ENCODE measurements around the gene PANX2. TPM values are rescaled to one million over a fixed set of nuclear protein-coding genes. Genes with fewer than 3 reads are reported as not detected.
A peak's percentile ranks its signal among the peaks of the same experiment; 100 is the strongest.

Gene PANX2
- total RNA-seq, 1 donor: under 0.01 TPM

DNA sequence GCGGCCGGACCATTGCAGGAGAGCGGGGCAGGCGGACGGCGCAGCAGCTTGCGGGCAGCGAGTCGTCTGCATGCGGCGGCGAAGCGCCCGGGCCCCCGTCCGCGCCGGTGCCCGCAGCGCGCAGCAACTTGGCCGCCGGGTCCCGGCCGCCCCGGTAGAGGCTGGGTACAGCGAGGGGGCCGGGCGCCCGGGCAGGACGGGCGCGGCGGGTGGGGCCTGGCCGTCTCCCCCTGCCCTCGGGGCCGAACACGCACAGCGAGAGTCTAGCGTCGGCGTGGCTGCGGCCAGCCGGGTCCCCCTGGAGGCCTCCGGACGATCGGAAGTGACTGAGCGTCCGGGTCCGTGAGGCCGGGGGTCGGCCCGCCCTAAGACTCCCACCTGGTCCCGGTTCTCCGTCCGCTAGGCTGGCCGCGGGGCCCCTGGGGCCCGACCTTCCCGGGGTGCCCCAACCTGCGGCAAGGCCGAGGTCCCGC is 14.4 kb downstream of the PANX2 start:
- TF ChIP-seq CTCF (IDR thresholded peaks at IDR 0.05; ENCODE audit: extremely low read depth, low read depth, low read length): no peak
- no peak for DNase-seq (ENCODE audit: insufficient read length, low spot score, missing footprints)
- Histone ChIP-seq H3K4me2 (ENCODE audit: insufficient read depth, low read length) (peak overlapping the region; percentile 92), H3K27ac (ENCODE audit: low read depth, low read length) (peak overlapping the region; percentile 50), H2AFZ (ENCODE audit: low read length) (peak overlapping the region; percentile 93), H3K4me1 (ENCODE audit: insufficient read depth, low read length) (peaks cover 5% of the 10 kb centered on the region), H3K36me3 (ENCODE audit: insufficient read depth, low read length) (peaks cover 6% of the 10 kb centered on the region), H3K9me3 (ENCODE audit: low read depth, low read length) (no peaks in the 10 kb centered on the region), H3K27me3 (ENCODE audit: insufficient read depth, low read length) (no peaks in the 10 kb centered on the region), H3K4me3 (ENCODE audit: insufficient read depth, low read length) (peak overlapping the region; percentile 77), H4K20me1 (ENCODE audit: insufficient read depth, low read length) (peaks cover 16% of the 10 kb centered on the region), H3K79me2 (ENCODE audit: insufficient read depth, low read length) (peaks cover 32% of the 10 kb centered on the region)

GRCh38 chr22:50185375-50186087 is 15.0 kb downstream of the PANX2 start, which contains the start of gene TRABD:
Gene TRABD (plus strand): TSS chr22:50185913. CDS start chr22:50193061, 7,148 bp downstream.
- H3K27ac ChIP-seq (ENCODE audit: low read depth, low read length): peak within 1 kb of the TSS; percentile 50
- TF ChIP-seq CTCF (IDR thresholded peaks at IDR 0.05; ENCODE audit: extremely low read depth, low read depth, low read length): no peak
- H3K79me2 ChIP-seq (ENCODE audit: insufficient read depth, low read length): peaks cover 38% of the 10 kb centered on the region
- H3K9me3 ChIP-seq (ENCODE audit: low read depth, low read length): no peaks in the 10 kb centered on the region
- H3K36me3 ChIP-seq (ENCODE audit: insufficient read depth, low read length): peaks cover 6% of the 10 kb centered on the region
- H3K4me2 ChIP-seq (ENCODE audit: insufficient read depth, low read length): peak within 1 kb of the TSS; percentile 92
- peaks cover 11% of the 10 kb centered on the region for H3K4me1 ChIP-seq (ENCODE audit: insufficient read depth, low read length)
- peak within 1 kb of the TSS; percentile 78 for H3K4me3 ChIP-seq (ENCODE audit: insufficient read depth, low read length)
- no peaks in the 10 kb centered on the region for H3K27me3 ChIP-seq (ENCODE audit: insufficient read depth, low read length)
- H4K20me1 ChIP-seq (ENCODE audit: insufficient read depth, low read length): peaks cover 16% of the 10 kb centered on the region
- peak; percentile 100 for DNase-seq (ENCODE audit: insufficient read length, low spot score, missing footprints)
- peak within 1 kb of the TSS; percentile 93 for H2AFZ ChIP-seq (ENCODE audit: low read length)

GRCh38 chr22:50186181-50186714 is 15.7 kb downstream of the PANX2 start:
- Histone ChIP-seq H3K36me3 (ENCODE audit: insufficient read depth, low read length) (peaks cover 6% of the 10 kb centered on the region), H4K20me1 (ENCODE audit: insufficient read depth, low read length) (peaks cover 17% of the 10 kb centered on the region), H3K27ac (ENCODE audit: low read depth, low read length) (no peak overlapping the region), H3K4me2 (ENCODE audit: insufficient read depth, low read length) (peak overlapping the region; percentile 87), H3K4me3 (ENCODE audit: insufficient read depth, low read length) (peak overlapping the region; percentile 78), H3K9me3 (ENCODE audit: low read depth, low read length) (no peaks in the 10 kb centered on the region), H3K27me3 (ENCODE audit: insufficient read depth, low read length) (no peaks in the 10 kb centered on the region), H3K4me1 (ENCODE audit: insufficient read depth, low read length) (peaks cover 14% of the 10 kb centered on the region), H3K79me2 (ENCODE audit: insufficient read depth, low read length) (peaks cover 45% of the 10 kb centered on the region), H2AFZ (ENCODE audit: low read length) (peak overlapping the region; percentile 78)
- TF ChIP-seq CTCF (IDR thresholded peaks at IDR 0.05; ENCODE audit: extremely low read depth, low read depth, low read length): no peak
- peak; percentile 93 for DNase-seq (ENCODE audit: insufficient read length, low spot score, missing footprints)
